NB4 (cell line): ENCODE data around the gene HILPDA.

Experiments used
- DNase-seq: peaks from one replicate; pipeline ENCODE4 v3.0.0; 2010; ENCODE audit warnings: low read depth
- H3K4me3 ChIP-seq: one replicate; pipeline ENCODE4 v1.5.1; 2011; ENCODE audit warnings: mild to moderate bottlenecking, low read depth, low read length, moderate library complexity
- MYC ChIP-seq: IDR thresholded peaks from 2 replicates; pipeline ENCODE4 v1.6.1; 2011; ENCODE audit warnings: low read depth, low read length
- POLR2A ChIP-seq: IDR thresholded peaks from 2 replicates; pipeline ENCODE4 v1.6.1; 2011; ENCODE audit warnings: mild to moderate bottlenecking; ENCODE audit not compliant: insufficient read length; ENCODE audit errors: extremely low read depth
- TF ChIP-seq, protein P1 (sequence below): IDR thresholded peaks from 2 replicates; pipeline ENCODE4 v1.6.1; 2011; ENCODE audit warnings: low read depth, low read length
- TF ChIP-seq, protein P2 (sequence below): IDR thresholded peaks from one replicate; pipeline ENCODE4 v1.5.1; 2012; ENCODE audit warnings: low read depth, low read length

HILPDA gene

DNA sequence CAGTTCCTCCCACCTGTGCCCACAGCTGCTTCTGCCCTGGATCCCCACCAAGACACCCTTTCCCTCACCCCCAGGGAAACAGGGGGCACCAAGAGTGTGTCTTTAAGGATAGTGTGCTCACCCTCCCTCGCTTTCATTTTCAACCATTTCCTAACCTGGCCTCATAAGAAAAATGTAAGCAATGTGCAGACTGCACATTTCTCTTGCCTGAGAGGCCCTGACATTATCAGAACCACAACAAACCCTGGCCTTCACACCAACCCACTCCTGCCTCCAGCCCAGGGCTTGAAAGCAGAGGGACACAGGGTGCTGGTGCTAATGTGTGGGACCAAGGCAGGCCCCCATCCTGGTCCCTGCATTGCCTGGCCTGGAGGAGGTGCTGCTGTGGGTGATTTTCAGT is 34.9 kb upstream of the HILPDA start:
- no peak for DNase-seq
- H3K4me3 ChIP-seq = no peak overlapping the region
- TF ChIP-seq POLR2A = no peak
- TF ChIP-seq, protein P1, sequence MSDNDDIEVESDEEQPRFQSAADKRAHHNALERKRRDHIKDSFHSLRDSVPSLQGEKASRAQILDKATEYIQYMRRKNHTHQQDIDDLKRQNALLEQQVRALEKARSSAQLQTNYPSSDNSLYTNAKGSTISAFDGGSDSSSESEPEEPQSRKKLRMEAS = no peak
- TF ChIP-seq MYC = no peak
- TF ChIP-seq, protein P2, sequence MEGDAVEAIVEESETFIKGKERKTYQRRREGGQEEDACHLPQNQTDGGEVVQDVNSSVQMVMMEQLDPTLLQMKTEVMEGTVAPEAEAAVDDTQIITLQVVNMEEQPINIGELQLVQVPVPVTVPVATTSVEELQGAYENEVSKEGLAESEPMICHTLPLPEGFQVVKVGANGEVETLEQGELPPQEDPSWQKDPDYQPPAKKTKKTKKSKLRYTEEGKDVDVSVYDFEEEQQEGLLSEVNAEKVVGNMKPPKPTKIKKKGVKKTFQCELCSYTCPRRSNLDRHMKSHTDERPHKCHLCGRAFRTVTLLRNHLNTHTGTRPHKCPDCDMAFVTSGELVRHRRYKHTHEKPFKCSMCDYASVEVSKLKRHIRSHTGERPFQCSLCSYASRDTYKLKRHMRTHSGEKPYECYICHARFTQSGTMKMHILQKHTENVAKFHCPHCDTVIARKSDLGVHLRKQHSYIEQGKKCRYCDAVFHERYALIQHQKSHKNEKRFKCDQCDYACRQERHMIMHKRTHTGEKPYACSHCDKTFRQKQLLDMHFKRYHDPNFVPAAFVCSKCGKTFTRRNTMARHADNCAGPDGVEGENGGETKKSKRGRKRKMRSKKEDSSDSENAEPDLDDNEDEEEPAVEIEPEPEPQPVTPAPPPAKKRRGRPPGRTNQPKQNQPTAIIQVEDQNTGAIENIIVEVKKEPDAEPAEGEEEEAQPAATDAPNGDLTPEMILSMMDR = no peak

DNA sequence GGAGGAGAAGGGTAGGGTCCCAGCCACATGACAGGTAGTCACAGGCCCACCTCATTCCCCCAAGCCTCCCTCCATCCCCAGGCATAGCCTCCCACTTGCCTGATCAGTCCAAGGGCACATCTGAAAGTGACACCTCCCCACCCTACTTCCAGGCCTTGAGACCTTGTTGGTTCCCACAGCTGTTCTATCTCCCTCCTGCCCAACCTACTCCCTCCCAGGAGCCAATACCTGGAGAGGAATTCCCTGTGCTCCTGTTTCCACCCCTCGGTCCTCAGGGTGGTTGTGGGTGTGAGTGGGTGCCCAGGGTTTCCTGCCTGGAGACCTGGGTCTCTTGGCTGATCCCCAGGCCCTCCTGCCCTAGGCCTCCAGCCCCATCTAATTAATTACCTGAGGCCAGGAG is 34.3 kb upstream of the HILPDA start:
- DNase-seq = no peak
- H3K4me3 ChIP-seq = no peak overlapping the region
- TF ChIP-seq MYC (no peak), POLR2A (no peak)
- TF ChIP-seq, protein P1 = no peak
- TF ChIP-seq, protein P2 = no peak

DNA sequence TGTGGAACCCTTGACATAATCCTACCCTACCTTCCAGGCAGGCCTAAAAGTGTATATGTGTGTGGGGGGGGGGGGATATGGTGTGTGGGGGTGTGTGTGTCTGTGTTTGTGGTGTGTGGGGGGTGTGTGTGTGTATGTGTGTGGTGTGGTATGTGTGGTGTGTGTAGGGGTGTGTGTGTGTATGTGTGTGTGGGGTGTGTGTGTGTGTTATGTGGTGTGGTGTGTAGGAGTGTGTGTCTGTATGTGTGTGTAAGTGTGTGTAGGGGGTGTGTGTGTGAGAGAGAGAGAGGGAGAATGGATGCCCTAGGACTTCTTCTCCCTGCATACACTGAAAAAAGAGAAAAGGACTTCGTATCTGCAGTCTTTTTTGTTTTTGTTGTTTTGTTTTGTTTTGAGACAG is 33.6 kb upstream of the HILPDA start:
- DNase-seq = no peak
- TF ChIP-seq POLR2A (no peak), MYC (no peak)
- TF ChIP-seq, protein P2 = no peak
- TF ChIP-seq, protein P1 = no peak
- no peak overlapping the region for H3K4me3 ChIP-seq

DNA sequence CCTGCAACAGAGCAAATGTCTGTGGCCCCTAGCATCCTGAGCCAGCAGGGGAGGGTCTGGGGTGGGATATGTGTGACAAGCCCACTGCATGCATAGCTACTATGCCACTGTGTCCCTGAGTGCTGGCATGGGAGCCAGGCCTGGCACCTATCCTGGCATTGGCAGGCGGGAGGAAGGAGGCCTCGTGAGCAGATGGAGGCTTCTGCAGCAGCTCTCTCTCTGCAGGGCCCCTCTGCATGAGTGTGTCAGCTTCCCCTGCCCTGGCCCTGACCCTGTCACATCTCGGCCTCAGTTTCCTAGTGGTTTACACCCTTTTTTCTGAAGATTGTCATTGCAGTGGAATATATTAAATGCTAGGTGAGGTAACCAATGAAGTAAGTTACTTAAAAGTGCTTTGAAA is 32.8 kb upstream of the HILPDA start:
- DNase-seq = peak; percentile 28
- TF ChIP-seq, protein P2 = no peak

DNA sequence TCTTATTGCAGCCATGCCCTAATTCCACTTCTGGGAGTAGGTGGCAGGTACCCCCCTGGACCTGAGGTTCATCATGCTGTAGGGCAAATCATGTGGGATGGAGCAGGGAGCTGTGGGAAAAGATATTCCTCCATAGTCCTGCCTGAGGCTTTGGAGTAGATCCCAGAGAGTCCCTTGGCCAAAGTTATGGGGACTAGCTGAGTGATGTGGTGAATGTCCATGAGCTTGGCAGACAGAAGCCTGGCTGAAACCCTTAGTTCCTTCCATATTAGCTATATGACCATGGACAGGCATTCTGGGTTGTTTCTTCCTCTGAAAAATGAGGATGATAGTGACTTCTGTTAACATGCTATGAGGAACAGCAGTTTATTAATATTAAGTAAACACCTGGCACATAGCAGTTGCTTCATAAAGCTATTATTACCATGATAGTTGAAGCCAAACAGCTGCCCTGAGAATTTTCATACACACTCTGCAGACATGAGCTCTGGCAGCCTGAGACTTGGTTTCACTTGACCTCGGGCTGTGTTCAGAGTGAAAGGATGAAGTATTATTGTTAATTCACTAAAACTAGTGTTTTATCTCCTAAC is 30.9 kb upstream of the HILPDA start:
- TF ChIP-seq, protein P2 = no peak
- H3K4me3 ChIP-seq = no peak overlapping the region
- no peak for DNase-seq

More for the DNA sequence above, 32.8 kb upstream of the HILPDA start:
- no peak overlapping the region for H3K4me3 ChIP-seq

DNA sequence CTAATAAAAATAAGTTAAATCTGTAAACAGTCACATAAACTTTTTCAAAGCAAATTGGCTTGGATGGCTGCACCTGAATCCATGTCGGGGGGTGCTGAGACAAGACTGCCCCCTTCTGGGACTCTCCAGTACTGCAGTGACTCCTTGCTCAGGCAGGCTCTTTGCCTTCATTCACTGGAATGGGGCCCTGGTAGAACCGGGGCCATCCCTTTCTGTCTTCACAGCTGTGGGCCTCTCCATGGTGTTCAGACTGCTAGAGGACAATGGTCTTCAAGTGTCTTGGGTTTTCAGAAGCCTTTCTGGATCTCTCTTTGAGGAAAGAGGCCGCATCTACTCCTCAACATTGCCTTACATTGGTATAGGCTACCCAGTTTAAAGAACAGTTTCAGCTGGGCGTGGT is 29.8 kb upstream of the HILPDA start:
- TF ChIP-seq MYC = no peak
- TF ChIP-seq, protein P1 = no peak
- TF ChIP-seq, protein P2 = peak; percentile 99
- no peak for TF ChIP-seq POLR2A
- peak; percentile 82 for DNase-seq

More for the DNA sequence above, 29.8 kb upstream of the HILPDA start:
- H3K4me3 ChIP-seq = no peak overlapping the region
